IPS-15b (cell line): Measurements from ENCODE around the gene GTSE1.

Experiments used
- H3K27me3 ChIP-seq: one replicate; pipeline ENCODE4 v1.6.1; 2013; ENCODE audit warnings: low read length; ENCODE audit not compliant: control insufficient read depth, insufficient read depth
- H3K36me3 ChIP-seq: one replicate; pipeline ENCODE4 v1.6.1; 2013; ENCODE audit warnings: low read length; ENCODE audit not compliant: control insufficient read depth, insufficient read depth
- H3K4me1 ChIP-seq: one replicate; pipeline ENCODE4 v1.6.1; 2013; ENCODE audit warnings: mild to moderate bottlenecking, low read length; ENCODE audit not compliant: control insufficient read depth, insufficient read depth
- H3K4me3 ChIP-seq: one replicate; pipeline ENCODE4 v1.5.1; 2013; ENCODE audit warnings: low read depth, low read length
- H3K9ac ChIP-seq: one replicate; pipeline ENCODE4 v1.6.1; 2013; ENCODE audit warnings: low read depth, mild to moderate bottlenecking, low read length
- H3K9me3 ChIP-seq: one replicate; pipeline ENCODE4 v1.6.1; 2013; ENCODE audit warnings: mild to moderate bottlenecking, low read length; ENCODE audit not compliant: control insufficient read depth, insufficient read depth

Gene GTSE1

GRCh38 chr22:46358766-46359165 is 62.1 kb downstream of the GTSE1 start:
- Histone ChIP-seq H3K4me1 (no peaks in the 10 kb centered on the region), H3K4me3 (no peak overlapping the region), H3K9ac (no peak overlapping the region), H3K36me3 (peaks cover 38% of the 10 kb centered on the region), H3K9me3 (no peaks in the 10 kb centered on the region), H3K27me3 (no peaks in the 10 kb centered on the region)

GRCh38 chr22:46359362-46359761 is 62.7 kb downstream of the GTSE1 start:
- H3K4me3 ChIP-seq: no peak overlapping the region
- no peaks in the 10 kb centered on the region for H3K4me1 ChIP-seq
- no peaks in the 10 kb centered on the region for H3K27me3 ChIP-seq
- peaks cover 33% of the 10 kb centered on the region for H3K36me3 ChIP-seq
- H3K9ac ChIP-seq: no peak overlapping the region
- H3K9me3 ChIP-seq: no peaks in the 10 kb centered on the region

GRCh38 chr22:46360097-46360496 is 63.4 kb downstream of the GTSE1 start:
- no peaks in the 10 kb centered on the region for H3K9me3 ChIP-seq
- no peak overlapping the region for H3K4me3 ChIP-seq
- no peaks in the 10 kb centered on the region for H3K4me1 ChIP-seq
- H3K36me3 ChIP-seq: peaks cover 33% of the 10 kb centered on the region
- no peak overlapping the region for H3K9ac ChIP-seq
- H3K27me3 ChIP-seq: no peaks in the 10 kb centered on the region

GRCh38 chr22:46360891-46361290 is 64.2 kb downstream of the GTSE1 start:
- Histone ChIP-seq H3K36me3 (peaks cover 34% of the 10 kb centered on the region), H3K27me3 (no peaks in the 10 kb centered on the region), H3K9me3 (no peaks in the 10 kb centered on the region), H3K4me1 (no peaks in the 10 kb centered on the region), H3K9ac (no peak overlapping the region), H3K4me3 (no peak overlapping the region)

- Histone ChIP-seq H3K4me1 (no peaks in the 10 kb centered on the region), H3K9ac (no peak overlapping the region), H3K36me3 (peaks cover 25% of the 10 kb centered on the region), H3K27me3 (no peaks in the 10 kb centered on the region), H3K9me3 (no peaks in the 10 kb centered on the region), H3K4me3 (no peak overlapping the region)
These were observed 65.1 kb downstream of the GTSE1 start for GRCh38 chr22:46361826-46362202.

- Histone ChIP-seq H3K36me3 (peaks cover 20% of the 10 kb centered on the region), H3K9me3 (no peaks in the 10 kb centered on the region), H3K4me1 (no peaks in the 10 kb centered on the region), H3K27me3 (no peaks in the 10 kb centered on the region), H3K9ac (no peak overlapping the region), H3K4me3 (no peak overlapping the region)
These were observed 65.7 kb downstream of the GTSE1 start for GRCh38 chr22:46362203-46362933.

- Histone ChIP-seq H3K4me3 (no peak overlapping the region), H3K9ac (no peak overlapping the region), H3K36me3 (peaks cover 18% of the 10 kb centered on the region), H3K27me3 (no peaks in the 10 kb centered on the region), H3K9me3 (no peaks in the 10 kb centered on the region), H3K4me1 (no peaks in the 10 kb centered on the region)
These were observed 66.4 kb downstream of the GTSE1 start for GRCh38 chr22:46362934-46363515.

- Histone ChIP-seq H3K4me1 (no peaks in the 10 kb centered on the region), H3K36me3 (peaks cover 11% of the 10 kb centered on the region), H3K9me3 (no peaks in the 10 kb centered on the region), H3K27me3 (no peaks in the 10 kb centered on the region), H3K9ac (no peak overlapping the region), H3K4me3 (no peak overlapping the region)
These were observed 67.1 kb downstream of the GTSE1 start for GRCh38 chr22:46363611-46364321.

GRCh38 chr22:46364341-46365165 is 67.9 kb downstream of the GTSE1 start:
- H3K36me3 ChIP-seq: peaks cover 6% of the 10 kb centered on the region
- H3K9ac ChIP-seq: no peak overlapping the region
- no peaks in the 10 kb centered on the region for H3K9me3 ChIP-seq
- no peaks in the 10 kb centered on the region for H3K27me3 ChIP-seq
- H3K4me3 ChIP-seq: no peak overlapping the region
- H3K4me1 ChIP-seq: no peaks in the 10 kb centered on the region

GRCh38 chr22:46365166-46365624 is 68.5 kb downstream of the GTSE1 start:
- Histone ChIP-seq H3K9me3 (no peaks in the 10 kb centered on the region), H3K27me3 (no peaks in the 10 kb centered on the region), H3K36me3 (peaks cover 6% of the 10 kb centered on the region), H3K9ac (no peak overlapping the region), H3K4me3 (no peak overlapping the region), H3K4me1 (no peaks in the 10 kb centered on the region)

- Histone ChIP-seq H3K9ac (no peak overlapping the region), H3K4me1 (no peaks in the 10 kb centered on the region), H3K27me3 (no peaks in the 10 kb centered on the region), H3K4me3 (no peak overlapping the region), H3K36me3 (peaks cover 6% of the 10 kb centered on the region), H3K9me3 (no peaks in the 10 kb centered on the region)
These were observed 69.7 kb downstream of the GTSE1 start for GRCh38 chr22:46366327-46366731.
